ENCODE measurements around the gene TNS3. TPM values are rescaled to one million over a fixed set of nuclear protein-coding genes. Genes with fewer than 3 reads are reported as not detected.

The TNS3 gene
- total and polyA plus RNA-seq, 2 donors (not counting 3 experiments of a cell fraction or from before 2014, with no cell fraction given): 10.4 to 45.1 TPM

- Histone ChIP-seq H3K79me2 (ENCODE audit: control insufficient read depth, insufficient read depth, low read length) (no peaks in the 10 kb centered on the region), H3K4me1 (ENCODE audit: control insufficient read depth, extremely low read depth, insufficient read depth, low read length) (no peaks in the 10 kb centered on the region), H3K4me3 (replicated peaks in 1 of 3; ENCODE audit: insufficient read depth in 1 of 3, low read depth in 1 of 3, low read length in 3 of 3) (no peak overlapping the region), H3K9me1 (replicated peaks; ENCODE audit: control insufficient read depth, extremely low read depth, insufficient read depth, low read length) (no peaks in the 10 kb centered on the region), H3K9me3 (replicated peaks; ENCODE audit: control insufficient read depth, insufficient read depth, low read length) (no peaks in the 10 kb centered on the region), H3K27ac (ENCODE audit: insufficient read depth, low read depth, low read length) (no peak overlapping the region), H3K4me2 (ENCODE audit: insufficient read depth, low read length) (no peak overlapping the region), H3K36me3 (ENCODE audit: control insufficient read depth in 2 of 2, extremely low read depth in 1 of 2, insufficient read depth in 2 of 2, low read length in 2 of 2) (peaks cover 0 to 4% of the 10 kb centered on the region in 2 experiments), H3K9ac (replicated peaks; ENCODE audit: extremely low read depth, insufficient read depth, low read length) (no peak overlapping the region), H4K20me1 (replicated peaks; ENCODE audit: control insufficient read depth, extremely low read depth, insufficient read depth, low read length) (no peaks in the 10 kb centered on the region), H2AFZ (ENCODE audit: low read depth, low read length) (no peak overlapping the region), H3K27me3 (ENCODE audit: control insufficient read depth in 2 of 2, insufficient read depth in 2 of 2, low read length in 2 of 2) (no peaks in the 10 kb centered on the region)
- POLR2A ChIA-PET: no interaction called here
- DNase-seq (ENCODE audit: low read depth, low spot score) (no peak), FAIRE-seq (no peak)
- TF ChIP-seq POLR2AphosphoS5 (IDR thresholded peaks at IDR 0.05; ENCODE audit: insufficient read depth, low read depth, low read length) (no peak), FOS (IDR thresholded peaks at IDR 0.05; ENCODE audit: borderline replicate concordance, insufficient read depth, low read length) (no peak), CTCF (IDR thresholded peaks at IDR 0.05; ENCODE audit: extremely low read depth in 1 of 2, insufficient read depth in 1 of 2, low read depth in 1 of 2, low read length in 2 of 2) (no peak), MAX (IDR thresholded peaks at IDR 0.05; ENCODE audit: insufficient read depth, insufficient read length) (no peak), GATA2 (IDR thresholded peaks at IDR 0.05; ENCODE audit: insufficient read depth, insufficient read length, low read depth, low read length) (no peak), MYC (IDR thresholded peaks at IDR 0.05; ENCODE audit: low read depth, low read length) (no peak), EZH2 (IDR thresholded peaks at IDR 0.05; ENCODE audit: borderline replicate concordance, low read depth, low read length, severe bottlenecking) (no peak), POLR2A (IDR thresholded peaks at IDR 0.05; ENCODE audit: low read depth, low read length) (no peak), JUN (IDR thresholded peaks at IDR 0.05; ENCODE audit: borderline replicate concordance, insufficient read depth, insufficient read length, low read depth) (no peak)
- dilution Hi-C loops (cut with MboI; ENCODE audit: extremely low pct_ligation_motif_present, low sequenced_read_pairs): no loop called here
- intact Hi-C loops (cut with micrococcal nuclease): no loop called here
- CTCF ChIA-PET: interaction anchor here (1.1 kb wide), 1 partner anchor 14 kb away, joined by 3 read pairs; no protein-coding TSS in a partner anchor
- no TSS peak for BruUV-seq (replicated peaks)
These were observed 241.4 kb downstream of the TNS3 start for GRCh38 chr7:47340517-47340916.

All from endothelial cell of umbilical vein (primary cell).